Measurements from ENCODE around the gene XG.

GRCh38 chrX:2829469-2830246, 77.8 kb downstream of the XG start:
- TF ChIP-seq POLR2A (IDR thresholded peaks at IDR 0.05; ENCODE audit: control extremely low read depth in 1 of 2, low read depth in 2 of 2, low read length in 2 of 2) (no peak), MAFK (IDR thresholded peaks at IDR 0.05; ENCODE audit: low read depth, low read length) (no peak), GABPA (IDR thresholded peaks at IDR 0.05; ENCODE audit: borderline replicate concordance, insufficient read depth, low read length) (no peak), YY1 (IDR thresholded peaks at IDR 0.05; ENCODE audit: low read depth, low read length) (no peak), HDAC6 (IDR thresholded peaks at IDR 0.05; ENCODE audit: low read depth, low read length) (no peak), EZH2 (IDR thresholded peaks at IDR 0.05; ENCODE audit: low read depth, low read length, severe bottlenecking) (no peak), TCF12 (IDR thresholded peaks at IDR 0.05; ENCODE audit: low read depth, low read length) (no peak), CTCF (IDR thresholded peaks at IDR 0.05; ENCODE audit: control extremely low read depth in 1 of 3, insufficient read depth in 1 of 3, low read depth in 1 of 3, low read length in 3 of 3) (no peak), CHD2 (IDR thresholded peaks at IDR 0.05; ENCODE audit: low read length) (no peak)
